Adipocyte (in vitro differentiated cells): ENCODE data around the gene AQP12A.
"Not testable (repeated sequence)": the region's sequence is repeated elsewhere in the genome, so short reads cannot be mapped to it uniquely, and the experiment has no call there.

Experiments
- DNase-seq: peaks from one replicate; pipeline ENCODE4 v3.0.0-alpha.2; 2015; ENCODE audit warnings: low read depth
- H3K27me3 ChIP-seq: replicated peaks from 2 replicates; pipeline ENCODE4 v1.7.0; 2013; ENCODE audit warnings: mild to moderate bottlenecking, low read length, moderate library complexity; ENCODE audit not compliant: control insufficient read depth, insufficient read depth
- H3K36me3 ChIP-seq: 2 replicates; pipeline ENCODE4 v1.7.0; 2013; ENCODE audit warnings: low read length, mild to moderate bottlenecking, moderate library complexity; ENCODE audit not compliant: control insufficient read depth, insufficient read depth, severe bottlenecking
- H3K4me1 ChIP-seq: 2 replicates; pipeline ENCODE4 v1.7.0; 2013; ENCODE audit warnings: mild to moderate bottlenecking, low read length, moderate library complexity; ENCODE audit not compliant: control insufficient read depth, insufficient read depth
- H3K4me3 ChIP-seq: 2 replicates; pipeline ENCODE4 v1.7.0; 2013; ENCODE audit warnings: mild to moderate bottlenecking, low read length, moderate library complexity
- H3K9ac ChIP-seq: 2 replicates; pipeline ENCODE4 v1.7.0; 2013; ENCODE audit warnings: mild to moderate bottlenecking, low read length, moderate library complexity
- H3K9me3 ChIP-seq: 2 replicates; pipeline ENCODE4 v1.7.0; 2013; ENCODE audit warnings: mild to moderate bottlenecking, low read length, moderate library complexity; ENCODE audit not compliant: control insufficient read depth

AQP12A gene

GRCh38 chr2:240663546-240664190 is 28.0 kb upstream of the AQP12A start:
- no peak overlapping the region for H3K9ac ChIP-seq
- H3K27me3 ChIP-seq = peaks cover 48% of the 10 kb centered on the region
- DNase-seq = no peak
- no peaks in the 10 kb centered on the region for H3K36me3 ChIP-seq
- H3K9me3 ChIP-seq = peaks cover 23% of the 10 kb centered on the region
- no peak overlapping the region for H3K4me3 ChIP-seq
- H3K4me1 ChIP-seq = no peaks in the 10 kb centered on the region

GRCh38 chr2:240664622-240665021 is 27.0 kb upstream of the AQP12A start:
- no peak for DNase-seq
- peaks cover 44% of the 10 kb centered on the region for H3K27me3 ChIP-seq
- H3K4me1 ChIP-seq = no peaks in the 10 kb centered on the region
- H3K9ac ChIP-seq = no peak overlapping the region
- H3K36me3 ChIP-seq = no peaks in the 10 kb centered on the region
- peaks cover 22% of the 10 kb centered on the region for H3K9me3 ChIP-seq
- no peak overlapping the region for H3K4me3 ChIP-seq

- Histone ChIP-seq H3K4me1 (no peaks in the 10 kb centered on the region), H3K4me3 (no peak overlapping the region), H3K36me3 (no peaks in the 10 kb centered on the region), H3K27me3 (peaks cover 64% of the 10 kb centered on the region), H3K9ac (no peak overlapping the region), H3K9me3 (peaks cover 5% of the 10 kb centered on the region)
- no peak for DNase-seq
These were observed 21.3 kb upstream of the AQP12A start for GRCh38 chr2:240670402-240670801.

- no peak overlapping the region for H3K9ac ChIP-seq
- no peaks in the 10 kb centered on the region for H3K4me1 ChIP-seq
- peaks cover 62% of the 10 kb centered on the region for H3K27me3 ChIP-seq
- DNase-seq = no peak
- no peaks in the 10 kb centered on the region for H3K9me3 ChIP-seq
- no peak overlapping the region for H3K4me3 ChIP-seq
- H3K36me3 ChIP-seq = no peaks in the 10 kb centered on the region
These were observed 20.7 kb upstream of the AQP12A start for GRCh38 chr2:240670950-240671349.

- Histone ChIP-seq H3K9me3 (no peaks in the 10 kb centered on the region), H3K36me3 (no peaks in the 10 kb centered on the region), H3K4me3 (no peak overlapping the region), H3K9ac (no peak overlapping the region), H3K27me3 (peaks cover 53% of the 10 kb centered on the region), H3K4me1 (no peaks in the 10 kb centered on the region)
- DNase-seq = no peak
These were observed 19.5 kb upstream of the AQP12A start for GRCh38 chr2:240672076-240672700.

GRCh38 chr2:240672701-240673190 is 18.9 kb upstream of the AQP12A start:
- no peak overlapping the region for H3K9ac ChIP-seq
- no peaks in the 10 kb centered on the region for H3K9me3 ChIP-seq
- DNase-seq = no peak
- H3K4me3 ChIP-seq = no peak overlapping the region
- H3K27me3 ChIP-seq = peaks cover 48% of the 10 kb centered on the region
- no peaks in the 10 kb centered on the region for H3K36me3 ChIP-seq
- no peaks in the 10 kb centered on the region for H3K4me1 ChIP-seq

GRCh38 chr2:240674461-240675184 is 17.0 kb upstream of the AQP12A start:
- DNase-seq = not testable (repeated sequence)

GRCh38 chr2:240675345-240675744 is 16.3 kb upstream of the AQP12A start:
- not testable (repeated sequence) for H3K4me1 ChIP-seq, H3K9me3 ChIP-seq, DNase-seq, H3K36me3 ChIP-seq, H3K4me3 ChIP-seq, H3K9ac ChIP-seq
- H3K27me3 ChIP-seq = peaks cover 32% of the 10 kb centered on the region

More at GRCh38 chr2:240674461-240675184, 17.0 kb upstream of the AQP12A start:
- H3K27me3 ChIP-seq = peaks cover 40% of the 10 kb centered on the region
- H3K36me3 ChIP-seq, H3K4me3 ChIP-seq, H3K9ac ChIP-seq, H3K4me1 ChIP-seq, H3K9me3 ChIP-seq: not testable (repeated sequence)

- not testable (repeated sequence) for H3K4me3 ChIP-seq, H3K4me1 ChIP-seq, H3K36me3 ChIP-seq, DNase-seq, H3K9ac ChIP-seq, H3K9me3 ChIP-seq
- peaks cover 12% of the 10 kb centered on the region for H3K27me3 ChIP-seq
These were observed 13.6 kb upstream of the AQP12A start for GRCh38 chr2:240678043-240678442.

GRCh38 chr2:240678909-240679308 is 12.8 kb upstream of the AQP12A start:
- not testable (repeated sequence) for H3K9me3 ChIP-seq, DNase-seq, H3K9ac ChIP-seq

GRCh38 chr2:240680185-240680584 is 11.5 kb upstream of the AQP12A start:
- H3K9me3 ChIP-seq, H3K36me3 ChIP-seq, H3K4me3 ChIP-seq, H3K4me1 ChIP-seq, H3K9ac ChIP-seq, H3K27me3 ChIP-seq, DNase-seq: not testable (repeated sequence)

More at GRCh38 chr2:240678909-240679308, 12.8 kb upstream of the AQP12A start:
- not testable (repeated sequence) for H3K36me3 ChIP-seq, H3K4me3 ChIP-seq, H3K27me3 ChIP-seq, H3K4me1 ChIP-seq
